Measurements from ENCODE around the gene BPIFA2. TPM values are rescaled to one million over a fixed set of nuclear protein-coding genes. Genes with fewer than 3 reads are reported as not detected.

The BPIFA2 gene
- total RNA-seq, 4 donors from 2014 or later = not detected

- Histone ChIP-seq H3K27me3 (no peaks in the 10 kb centered on the region), H3K9me3 (no peaks in the 10 kb centered on the region), H3K4me1 (no peaks in the 10 kb centered on the region), H3K36me3 (no peaks in the 10 kb centered on the region), H3K27ac (no peak overlapping the region), H3K4me3 (no peak overlapping the region)
- ATAC-seq = no peak
- in situ Hi-C loops (cut with MboI; ENCODE audit: low sequenced_read_pairs in 4 of 4) = no loop called here
- TF ChIP-seq POLR2A (IDR thresholded peaks at IDR 0.05) (no peak), CTCF (IDR thresholded peaks at IDR 0.05 in 4 of 5, conservative IDR thresholded peaks at IDR 0.05 in 1 of 5) (no peak)
- DNase-seq = no peak
- intact Hi-C loops (cut with DNase I; ENCODE audit: low total_unique reads) = no loop called here
Observed at GRCh38 chr20:33139467-33139866, 28.5 kb upstream of the BPIFA2 start.

DNA sequence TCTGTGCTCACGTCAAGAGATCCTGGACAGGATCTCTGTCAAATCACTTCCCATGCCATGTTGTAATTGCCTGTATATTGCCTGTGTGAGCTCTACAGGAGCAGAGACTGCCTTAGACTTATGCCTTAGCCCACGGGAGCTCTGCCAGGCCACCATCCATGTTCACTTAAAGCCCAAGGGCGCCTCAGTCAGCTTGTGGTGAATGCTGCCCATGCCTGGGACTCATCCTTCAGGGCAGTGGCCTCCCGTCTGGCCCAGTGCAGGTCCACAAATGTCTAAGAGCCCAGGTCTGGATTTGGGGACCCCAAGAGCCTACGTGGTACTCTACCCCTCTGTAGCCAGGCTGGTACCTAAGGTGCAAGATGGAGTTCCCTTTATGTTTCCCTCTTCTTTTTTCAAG lies 22.4 kb upstream of the BPIFA2 start:
- H3K36me3 ChIP-seq = no peaks in the 10 kb centered on the region
- no peaks in the 10 kb centered on the region for H3K27me3 ChIP-seq
- intact Hi-C loops (cut with DNase I; ENCODE audit: low total_unique reads) = no loop called here
- no peak for ATAC-seq
- TF ChIP-seq POLR2A (IDR thresholded peaks at IDR 0.05) = no peak
- no peak for TF ChIP-seq CTCF (IDR thresholded peaks at IDR 0.05 in 4 of 5, conservative IDR thresholded peaks at IDR 0.05 in 1 of 5)
- no peak overlapping the region for H3K4me3 ChIP-seq
- H3K9me3 ChIP-seq = no peaks in the 10 kb centered on the region
- DNase-seq = no peak
- in situ Hi-C loops (cut with MboI; ENCODE audit: low sequenced_read_pairs in 4 of 4) = no loop called here
- H3K4me1 ChIP-seq = no peaks in the 10 kb centered on the region
- H3K27ac ChIP-seq = no peak overlapping the region

- no peaks in the 10 kb centered on the region for H3K27me3 ChIP-seq
- no peak for TF ChIP-seq CTCF (IDR thresholded peaks at IDR 0.05 in 4 of 5, conservative IDR thresholded peaks at IDR 0.05 in 1 of 5)
- TF ChIP-seq POLR2A (IDR thresholded peaks at IDR 0.05) = no peak
- no peaks in the 10 kb centered on the region for H3K4me1 ChIP-seq
- H3K9me3 ChIP-seq = no peaks in the 10 kb centered on the region
- DNase-seq = no peak
- H3K27ac ChIP-seq = no peak overlapping the region
- no peaks in the 10 kb centered on the region for H3K36me3 ChIP-seq
- in situ Hi-C loops (cut with MboI; ENCODE audit: low sequenced_read_pairs in 4 of 4) = no loop called here
- no peak for ATAC-seq
- H3K4me3 ChIP-seq = no peak overlapping the region
- intact Hi-C loops (cut with DNase I; ENCODE audit: low total_unique reads) = no loop called here
Observed at GRCh38 chr20:33147299-33147698, 20.7 kb upstream of the BPIFA2 start.

GRCh38 chr20:33148040-33148439 lies 19.9 kb upstream of the BPIFA2 start:
- H3K4me3 ChIP-seq = no peak overlapping the region
- H3K9me3 ChIP-seq = no peaks in the 10 kb centered on the region
- intact Hi-C loops (cut with DNase I; ENCODE audit: low total_unique reads) (no loop called here), in situ Hi-C loops (cut with MboI; ENCODE audit: low sequenced_read_pairs in 4 of 4) (no loop called here)
- DNase-seq = no peak
- no peak for TF ChIP-seq CTCF (IDR thresholded peaks at IDR 0.05 in 4 of 5, conservative IDR thresholded peaks at IDR 0.05 in 1 of 5)
- H3K4me1 ChIP-seq = no peaks in the 10 kb centered on the region
- ATAC-seq = no peak
- H3K27ac ChIP-seq = no peak overlapping the region
- no peaks in the 10 kb centered on the region for H3K27me3 ChIP-seq
- H3K36me3 ChIP-seq = no peaks in the 10 kb centered on the region

DNA sequence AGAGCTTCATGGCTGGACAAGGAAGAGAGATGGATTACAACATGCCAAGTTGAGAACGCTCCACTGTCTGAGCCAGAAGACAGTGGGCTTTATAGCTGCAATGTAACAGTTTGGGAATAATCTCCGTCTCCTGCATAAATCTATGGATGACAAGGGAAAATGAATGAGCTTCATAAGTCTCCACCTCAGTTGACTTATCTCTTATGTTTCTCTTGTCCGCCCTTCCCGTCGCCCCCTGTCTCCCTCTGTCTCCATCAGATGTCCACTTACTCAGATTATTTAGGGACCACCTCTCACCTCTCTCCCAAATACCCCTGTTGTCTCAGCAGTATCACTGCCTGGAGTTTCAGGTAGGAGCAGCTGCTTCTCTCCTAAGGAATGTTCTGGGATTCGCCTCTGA lies 13.7 kb upstream of the BPIFA2 start:
- TF ChIP-seq CTCF (IDR thresholded peaks at IDR 0.05 in 4 of 5, conservative IDR thresholded peaks at IDR 0.05 in 1 of 5) = no peak
- TF ChIP-seq POLR2A (IDR thresholded peaks at IDR 0.05) = no peak
- peaks cover 0 to 5% (median 0%) of the 10 kb centered on the region in 3 donors for H3K27me3 ChIP-seq
- H3K27ac ChIP-seq = no peak overlapping the region
- in situ Hi-C loops (cut with MboI; ENCODE audit: low sequenced_read_pairs in 4 of 4) = no loop called here
- H3K4me1 ChIP-seq = no peaks in the 10 kb centered on the region
- no peaks in the 10 kb centered on the region for H3K36me3 ChIP-seq
- no peaks in the 10 kb centered on the region for H3K9me3 ChIP-seq
- intact Hi-C loops (cut with DNase I; ENCODE audit: low total_unique reads) = no loop called here
- DNase-seq (no peak), ATAC-seq (no peak)
- H3K4me3 ChIP-seq = no peak overlapping the region
